Activated CD8-positive, alpha-beta T cell treated with anti-CD3 and anti-CD28 coated beads for 36 hours (primary cell): ENCODE results near the gene OXLD1. TPM values are rescaled to one million over a fixed set of nuclear protein-coding genes. Genes with fewer than 3 reads are reported as not detected.
A peak's percentile ranks its signal among the peaks of the same experiment; 100 is the strongest.

ENCODE experiments used
- ATAC-seq: fragments of 200-7000 bp; cut with Tn5 transposase; one replicate; pipeline ENCODE4 v1.10.0; 2021; ENCODE audit warnings: mild to moderate bottlenecking, moderate library complexity
- CTCF ChIA-PET: fragments of 350-600 bp; sonication (Branson Sonifier 250); formaldehyde crosslinking; loops from one replicate; lab custom pipeline; 2021; ENCODE audit warnings: antibody characterized with exemption; lab: Charles Lee
- POLR2A ChIA-PET: fragments of 350-600 bp; sonication (Branson Sonifier 250); formaldehyde crosslinking; loops from one replicate; lab custom pipeline; 2021; ENCODE audit warnings: antibody characterized with exemption; lab: Charles Lee
- DNase-seq: peaks from one replicate; pipeline ENCODE4 v3.0.0-alpha.2; 2020
- H3K27ac Mint-ChIP-seq: one replicate; pipeline ENCODE4 v1.8.0; 2021; ENCODE audit warnings: mild to moderate bottlenecking, mixed read lengths
- H3K27me3 Mint-ChIP-seq: one replicate; pipeline ENCODE4 v1.8.0; 2021; ENCODE audit warnings: mixed read lengths
- H3K36me3 Mint-ChIP-seq: one replicate; pipeline ENCODE4 v1.8.0; 2021; ENCODE audit warnings: low read depth, mixed read lengths
- H3K4me1 Mint-ChIP-seq: one replicate; pipeline ENCODE4 v1.8.0; 2021; ENCODE audit warnings: low read depth, mixed read lengths
- H3K4me3 Mint-ChIP-seq: one replicate; pipeline ENCODE4 v1.8.0; 2021; ENCODE audit warnings: mild to moderate bottlenecking, moderate library complexity, mixed read lengths
- H3K9me3 Mint-ChIP-seq: one replicate; pipeline ENCODE4 v1.8.0; 2021; ENCODE audit warnings: mixed read lengths
- CTCF ChIP-seq: fragments of 200-600 bp; IDR thresholded peaks from one replicate; pipeline ENCODE4 v1.8.0; 2022; ENCODE audit warnings: antibody characterized with exemption, mild to moderate bottlenecking
- intact Hi-C: fragments of 100-400 bp; cut with micrococcal nuclease; formaldehyde crosslinking; loops from one replicate; pipeline ENCODE4 v1.10.0; 2022
- total RNA-seq, 2 experiments: library from RNA; stranded (reverse); gene quantifications; one replicate each; pipeline ENCODE4 v1.2.3, GENCODE V29; 2021

OXLD1 gene
- total RNA-seq, 2 experiments from 2014 or later, result 50.1 to 52.6 TPM

GRCh38 chr17:81638683-81639082 lies 27.7 kb downstream of the OXLD1 start:
- ATAC-seq, result no peak
- Mint-ChIP-seq H3K27ac (peak overlapping the region; percentile 28), H3K27me3 (no peaks in the 10 kb centered on the region), H3K36me3 (peaks cover 4% of the 10 kb centered on the region), H3K4me3 (peak overlapping the region; percentile 39), H3K9me3 (no peaks in the 10 kb centered on the region), H3K4me1 (peaks cover 15% of the 10 kb centered on the region)
- ChIA-PET POLR2A (no interaction called here), CTCF (interaction anchor here (0.9 to 1.2 kb wide), 3 partner anchors 24 to 37 kb away, joined by 3 to 4 read pairs (median 4); no protein-coding TSS in a partner anchor)
- DNase-seq, result no peak
- intact Hi-C loops, result no loop called here
- no peak for TF ChIP-seq CTCF

- H3K9me3 Mint-ChIP-seq, result no peaks in the 10 kb centered on the region
- H3K27me3 Mint-ChIP-seq, result no peaks in the 10 kb centered on the region
- no peak for TF ChIP-seq CTCF
- peak; percentile 91 for ATAC-seq
- H3K4me1 Mint-ChIP-seq, result peaks cover 22% of the 10 kb centered on the region
- peaks cover 9% of the 10 kb centered on the region for H3K36me3 Mint-ChIP-seq
- intact Hi-C loops, result no loop called here
- ChIA-PET POLR2A (interaction anchor here (1.2 to 1.7 kb wide), 3 partner anchors 10 to 26 kb away, joined by 3 to 6 read pairs (median 3); no protein-coding TSS in a partner anchor), CTCF (interaction anchor here (0.6 kb wide), 1 partner anchor 35 kb away, joined by 3 read pairs; no protein-coding TSS in a partner anchor)
- peak; percentile 80 for DNase-seq
- H3K27ac Mint-ChIP-seq, result peak within 1 kb of the TSS; percentile 88
- H3K4me3 Mint-ChIP-seq, result peak within 1 kb of the TSS; percentile 94
These were observed 29.7 kb downstream of the OXLD1 start, which contains the start of the genes NPLOC4 and TSPAN10 for GRCh38 chr17:81636505-81637288. Gene NPLOC4 (minus strand): TSS chr17:81637112. CDS start chr17:81636930, 182 bp downstream. Gene TSPAN10 (plus strand): TSS chr17:81637196. CDS start chr17:81642413, 5,217 bp downstream.

- no peaks in the 10 kb centered on the region for H3K9me3 Mint-ChIP-seq
- H3K36me3 Mint-ChIP-seq, result peaks cover 14% of the 10 kb centered on the region
- ATAC-seq, result peak; percentile 11
- CTCF ChIA-PET, result interaction anchor here (0.5 to 1.4 kb wide), 2 partner anchors 35 to 61 kb away, joined by 3 to 5 read pairs; no protein-coding TSS in a partner anchor
- peak overlapping the region; percentile 94 for H3K4me3 Mint-ChIP-seq
- H3K4me1 Mint-ChIP-seq, result peaks cover 22% of the 10 kb centered on the region
- H3K27ac Mint-ChIP-seq, result peak overlapping the region; percentile 88
- no peaks in the 10 kb centered on the region for H3K27me3 Mint-ChIP-seq
- TF ChIP-seq CTCF, result no peak
- intact Hi-C loops, result no loop called here
- POLR2A ChIA-PET, result interaction anchor here (0.7 to 1.3 kb wide), 3 partner anchors 16 to 387 kb away, joined by 3 to 4 read pairs (median 3); no protein-coding TSS in a partner anchor
- DNase-seq, result no peak
These were observed 30.4 kb downstream of the OXLD1 start for GRCh38 chr17:81635973-81636504.

- CTCF ChIA-PET, result interaction anchor here (0.5 to 1.4 kb wide), 2 partner anchors 34 to 60 kb away, joined by 3 to 5 read pairs; no protein-coding TSS in a partner anchor
- intact Hi-C loops, result no loop called here
- no peak for DNase-seq
- Mint-ChIP-seq H3K36me3 (peaks cover 14% of the 10 kb centered on the region), H3K27me3 (no peaks in the 10 kb centered on the region), H3K4me3 (peak overlapping the region; percentile 94), H3K9me3 (no peaks in the 10 kb centered on the region), H3K4me1 (peaks cover 22% of the 10 kb centered on the region), H3K27ac (peak overlapping the region; percentile 88)
- no peak for ATAC-seq
- POLR2A ChIA-PET, result interaction anchor here (0.7 to 1.3 kb wide), 2 partner anchors 27 to 388 kb away, joined by 3 to 4 read pairs; no protein-coding TSS in a partner anchor
- TF ChIP-seq CTCF, result no peak
These were observed 31.0 kb downstream of the OXLD1 start for GRCh38 chr17:81635431-81635830.
